Heart right ventricle (tissue), 16 donors: ENCODE measurements around the gene MEFV. TPM values are rescaled to one million over a fixed set of nuclear protein-coding genes. Genes with fewer than 3 reads are reported as not detected.

Source experiments
- ATAC-seq, 8 donors: fragments of 200-7000 bp; cut with Tn5 transposase; one replicate each; pipeline ENCODE4 v1.9.1; 2020; ENCODE audit warnings: mild to moderate bottlenecking in 8 of 8, moderate library complexity in 8 of 8, moderate number of reproducible peaks in 1 of 8
- DNase-seq, 2 donors: peaks; one replicate each; pipeline ENCODE4 v3.0.0-alpha.2; 2020
- H3K27ac ChIP-seq, 10 donors: fragments of 200-600 bp; sonication (generic) in 2 of 10; one replicate each; pipeline versions ENCODE4 v1.5.0 to v1.8.0; 2020 to 2022; ENCODE audit warnings: mild to moderate bottlenecking in 3 of 10
- H3K27me3 ChIP-seq, 7 donors: fragments of 200-600 bp; one replicate each; pipeline ENCODE4 v1.8.0; 2021 to 2022; ENCODE audit warnings: mild to moderate bottlenecking in 2 of 7
- H3K36me3 ChIP-seq, 9 donors: fragments of 200-600 bp; sonication (generic) in 1 of 9; one replicate each; pipeline versions ENCODE4 v1.5.0 to v1.8.0; 2020 to 2022; ENCODE audit warnings: mild to moderate bottlenecking in 2 of 9
- H3K4me1 ChIP-seq, 9 donors: fragments of 200-600 bp; sonication (generic) in 1 of 9; one replicate each; pipeline versions ENCODE4 v1.5.0 to v1.8.0; 2020 to 2022; ENCODE audit warnings: mild to moderate bottlenecking in 4 of 9
- H3K4me3 ChIP-seq, 10 donors: fragments of 200-600 bp; sonication (generic) in 2 of 10; one replicate each; pipeline versions ENCODE4 v1.5.0 to v1.8.0; 2020 to 2022; ENCODE audit warnings: mild to moderate bottlenecking in 7 of 10, moderate library complexity in 2 of 10
- H3K9me3 ChIP-seq, 11 donors: fragments of 200-600 bp in 10 of 11; sonication (generic) in 2 of 11; one replicate each; pipeline versions ENCODE4 v1.5.0 to v1.8.0; 2013 to 2022; ENCODE audit warnings: mild to moderate bottlenecking in 2 of 11, control low read depth in 1 of 11, moderate library complexity in 1 of 11
- WGBS, 2 donors: extraction: QIAGEN DNeasy Blood & Tissue Kit; methylation state at CpG; one replicate each; pipeline ENCODE4 v1.1.7; 2013; ENCODE audit warnings: inconsistent platforms in 1 of 2; 5-methylcytosine and 5-hydroxymethylcytosine counted together
- intact Hi-C, 10 donors: fragments of 100-400 bp; cut with DNase I; formaldehyde crosslinking; loops; one replicate each; pipeline versions ENCODE4 v1.11.1 to v1.14.2; 2022
- polyA plus RNA-seq, 2 donors: library from polyadenylated mRNA; stranded (reverse); fragments of 200-250 nt; gene quantifications; one replicate each; pipeline ENCODE4 v1.2.3, GENCODE V29; 2013
- total RNA-seq, 10 donors: library from RNA; stranded (reverse); fragmentation: NEBNext Ultra II Directional in 3 of 10; extraction: Animal tissue kit (Norgen Biotek cat#: 25700) in 3 of 10; gene quantifications; one replicate each; pipeline versions ENCODE4 v1.2.1 to v1.2.4, GENCODE V29; 2021 to 2023
- TF ChIP-seq, protein P1 (sequence below), 9 donors: fragments of 200-600 bp; sonication (generic) in 2 of 9; IDR thresholded peaks; one replicate each; pipeline versions ENCODE4 v1.5.0 to v1.8.0; 2021 to 2022; ENCODE audit warnings: antibody characterized with exemption in 9 of 9, mild to moderate bottlenecking in 5 of 9, moderate library complexity in 1 of 9
- donor health status: Arrhythmogenic right ventricular cardiomyopathy.
- donor health status: ischemic (EF 13 %, LVEDD 7.1; RV severe dilation, severe dysfunction).
- donor health status: healthy with polysubstance abuse.
- donor health status: DM: no; HTN: yes; CAD: no.
- donor health status: DM: no; HTN: no; CAD: no.
- donor health status: ischemic (EF 25% LVEDD 6.9; RV normal size, moderate dysfunction).
- donor health status: ischemic (EF 25% LVEDD 5.7; RV mildly dilated, moderate dysfunction).
- donor health status: healthy.
- donor health status: DM: yes; HTN: yes; CAD: no.
- donor health status: Ischemic cardiomyopathy.
- donor health status: ischemic (EF 35%, LVEDD 5.7; RV mildly dilated, moderate dysfunction).
- donor health status: nonischemic (EF 11% LVEDD 7.7; RV severe dilation, severe dysfunction).
- donor health status: DM: yes; HTN: yes; CAD: no.
- donor health status: PGD.
- donor health status: ischemic (EF 29% LVEDD 5.4; RV normal size, mild dysfunction).
- donor health status: nonischemic (EF 23%, LVEDD 6.1; RV moderate dilation, normal function).

Gene MEFV
- total and polyA plus RNA-seq, 12 donors = 0.11 to 3.1 (median 0.46) TPM

DNA sequence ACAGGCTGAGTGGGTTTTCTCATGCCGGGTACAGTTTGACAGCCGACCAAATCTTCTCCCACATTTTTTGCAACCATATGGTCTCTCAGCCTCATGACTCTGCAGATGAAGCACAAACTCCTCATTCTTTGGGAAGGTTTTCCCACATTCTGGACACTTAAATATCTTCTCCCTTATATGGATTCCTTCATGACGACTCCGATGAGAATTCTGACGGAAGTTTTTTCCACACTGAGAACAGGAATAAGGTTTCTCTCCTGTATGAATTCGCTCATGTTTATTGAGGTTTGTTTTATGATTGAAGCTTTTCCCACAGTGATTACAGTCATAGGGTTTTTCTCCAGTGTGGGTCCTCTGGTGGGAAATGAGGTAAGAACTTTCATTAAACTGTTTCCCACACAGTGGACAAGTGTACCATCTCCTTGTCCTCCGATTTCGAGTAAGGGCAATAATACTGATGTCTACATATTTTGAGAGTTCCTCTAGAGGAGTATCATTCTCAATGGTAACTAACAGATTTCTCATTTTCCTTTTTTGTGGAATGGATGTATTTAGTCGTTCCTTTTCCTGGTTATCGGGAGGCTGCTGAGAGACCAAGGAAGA lies 32.4 kb downstream of the MEFV start:
- H3K4me1 ChIP-seq = no peaks in the 10 kb centered on the region
- no peak for ATAC-seq
- peaks cover 0 to 80% (median 70%) of the 10 kb centered on the region in 9 donors for H3K36me3 ChIP-seq
- H3K4me3 ChIP-seq = no peak overlapping the region
- intact Hi-C loops = loop anchor here in 2 of 10 donors (10.0 kb wide), 1 partner anchor 91 kb away; no protein-coding TSS in a partner anchor
- H3K9me3 ChIP-seq = peaks cover 10 to 100% (median 87%) of the 10 kb centered on the region in 11 donors
- TF ChIP-seq, protein P1, sequence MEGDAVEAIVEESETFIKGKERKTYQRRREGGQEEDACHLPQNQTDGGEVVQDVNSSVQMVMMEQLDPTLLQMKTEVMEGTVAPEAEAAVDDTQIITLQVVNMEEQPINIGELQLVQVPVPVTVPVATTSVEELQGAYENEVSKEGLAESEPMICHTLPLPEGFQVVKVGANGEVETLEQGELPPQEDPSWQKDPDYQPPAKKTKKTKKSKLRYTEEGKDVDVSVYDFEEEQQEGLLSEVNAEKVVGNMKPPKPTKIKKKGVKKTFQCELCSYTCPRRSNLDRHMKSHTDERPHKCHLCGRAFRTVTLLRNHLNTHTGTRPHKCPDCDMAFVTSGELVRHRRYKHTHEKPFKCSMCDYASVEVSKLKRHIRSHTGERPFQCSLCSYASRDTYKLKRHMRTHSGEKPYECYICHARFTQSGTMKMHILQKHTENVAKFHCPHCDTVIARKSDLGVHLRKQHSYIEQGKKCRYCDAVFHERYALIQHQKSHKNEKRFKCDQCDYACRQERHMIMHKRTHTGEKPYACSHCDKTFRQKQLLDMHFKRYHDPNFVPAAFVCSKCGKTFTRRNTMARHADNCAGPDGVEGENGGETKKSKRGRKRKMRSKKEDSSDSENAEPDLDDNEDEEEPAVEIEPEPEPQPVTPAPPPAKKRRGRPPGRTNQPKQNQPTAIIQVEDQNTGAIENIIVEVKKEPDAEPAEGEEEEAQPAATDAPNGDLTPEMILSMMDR (IDR thresholded peaks at IDR 0.05) = no peak
- no peaks in the 10 kb centered on the region for H3K27me3 ChIP-seq
- DNase-seq = no peak
- WGBS, 2 donors = 98 to 100% methylated on average over 10 of the region's 10 CpGs
- H3K27ac ChIP-seq = no peak overlapping the region

GRCh38 chr16:3220839-3221238 lies 35.6 kb downstream of the MEFV start:
- Histone ChIP-seq H3K27me3 (no peaks in the 10 kb centered on the region), H3K27ac (no peak overlapping the region), H3K36me3 (peaks cover 0 to 48% (median 39%) of the 10 kb centered on the region in 9 donors), H3K4me1 (no peaks in the 10 kb centered on the region), H3K4me3 (no peak overlapping the region), H3K9me3 (peaks cover 10 to 88% (median 55%) of the 10 kb centered on the region in 11 donors)
- ATAC-seq (no peak), DNase-seq (no peak)
- intact Hi-C loops = loop anchor here in 2 of 10 donors (10.0 kb wide), 1 partner anchor 94 kb away; no protein-coding TSS in a partner anchor
- WGBS, 2 donors = 92 to 95% methylated on average over 10 of the region's 10 CpGs
- TF ChIP-seq, protein P1 (IDR thresholded peaks at IDR 0.05) = no peak

DNA sequence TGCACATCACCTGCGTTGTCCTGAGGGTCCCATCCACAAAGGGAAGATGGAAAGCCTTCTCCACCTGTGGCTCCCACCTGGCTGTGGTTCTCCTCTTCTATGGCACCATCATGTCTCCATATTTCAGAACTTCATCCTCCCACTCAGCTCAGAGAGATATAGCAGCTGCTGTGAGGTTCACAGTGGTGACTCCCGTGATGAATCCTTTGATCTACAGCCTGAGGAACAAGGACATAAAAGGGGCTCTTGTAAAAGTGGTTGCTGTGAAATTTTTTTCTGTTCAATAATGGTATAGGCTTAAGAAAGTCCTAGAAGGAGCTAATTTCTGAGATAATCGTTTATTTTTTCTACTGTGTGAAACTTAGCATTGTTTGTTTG lies 40.2 kb downstream of the MEFV start:
- DNase-seq (no peak), ATAC-seq (no peak)
- Histone ChIP-seq H3K9me3 (peaks cover 0 to 42% (median 9%) of the 10 kb centered on the region in 11 donors), H3K4me3 (no peak overlapping the region), H3K36me3 (peaks cover 0 to 2% (median 0%) of the 10 kb centered on the region in 9 donors), H3K27me3 (peaks cover 0 to 7% (median 0%) of the 10 kb centered on the region in 7 donors), H3K4me1 (peaks cover 0 to 6% (median 0%) of the 10 kb centered on the region in 9 donors), H3K27ac (peak overlapping the region in 1 of 10 donors; percentile 69)
- TF ChIP-seq, protein P1 (IDR thresholded peaks at IDR 0.05) = no peak
- WGBS, 2 donors = 51 to 53% methylated on average over 3 of the region's 3 CpGs
- intact Hi-C loops = no loop called here

GRCh38 chr16:3215601-3216262 lies 40.7 kb downstream of the MEFV start:
- Histone ChIP-seq H3K27ac (peak overlapping the region in 1 of 10 donors; percentile 69), H3K9me3 (peaks cover 0 to 37% (median 6%) of the 10 kb centered on the region in 11 donors), H3K27me3 (peaks cover 0 to 7% (median 0%) of the 10 kb centered on the region in 7 donors), H3K36me3 (no peaks in the 10 kb centered on the region), H3K4me1 (peaks cover 0 to 6% (median 0%) of the 10 kb centered on the region in 9 donors), H3K4me3 (no peak overlapping the region)
- intact Hi-C loops = no loop called here
- no peak for DNase-seq
- WGBS, 2 donors = 76 to 77% methylated on average over 11 of the region's 11 CpGs
- ATAC-seq = no peak
- TF ChIP-seq, protein P1 (IDR thresholded peaks at IDR 0.05) = no peak
